Measurements from ENCODE around the gene PCDHGA3. TPM values are rescaled to one million over a fixed set of nuclear protein-coding genes. Genes with fewer than 3 reads are reported as not detected.
"Not testable (repeated sequence)": the region's sequence is repeated elsewhere in the genome, so short reads cannot be mapped to it uniquely, and the experiment has no call there.

PCDHGA3 gene
- total and polyA plus RNA-seq, 2 donors (not counting 3 experiments of a cell fraction or from before 2014, with no cell fraction given) = 0.88 to 1.1 TPM

DNA sequence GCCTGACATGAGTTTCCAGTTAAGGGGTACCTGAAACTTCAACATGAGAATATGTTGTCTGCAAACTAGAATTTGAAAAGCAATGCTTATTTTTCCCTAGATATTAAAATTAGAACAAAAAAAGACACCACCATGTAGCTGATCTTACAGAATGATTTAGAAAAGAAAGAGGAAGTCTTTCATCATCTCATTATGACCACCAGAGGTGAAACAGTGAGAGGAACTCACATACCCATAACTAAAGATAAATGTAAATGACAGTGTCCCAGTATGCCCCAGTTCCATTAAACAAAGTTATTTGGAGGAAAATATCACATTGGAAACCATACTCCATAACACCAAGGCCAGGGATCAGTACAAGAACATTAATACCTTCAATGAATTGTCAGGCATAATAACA is 29.9 kb upstream of the PCDHGA3 start:
- DNase-seq (ENCODE audit: low read depth, low spot score) (no peak), FAIRE-seq (no peak)
- ChIA-PET POLR2A (no interaction called here), CTCF (interaction anchor here (2.0 kb wide), 1 partner anchor 17 kb away, joined by 4 read pairs; the partner anchor contains the start of gene PCDHGA1)
- no TSS peak for BruUV-seq (replicated peaks)
- Histone ChIP-seq H3K79me2 (ENCODE audit: control insufficient read depth, insufficient read depth, low read length) (peaks cover 12% of the 10 kb centered on the region), H3K36me3 (ENCODE audit: control insufficient read depth in 2 of 2, extremely low read depth in 1 of 2, insufficient read depth in 2 of 2, low read length in 2 of 2) (peaks cover 0 to 3% of the 10 kb centered on the region in 2 experiments), H3K27me3 (ENCODE audit: control insufficient read depth in 2 of 2, insufficient read depth in 2 of 2, low read length in 2 of 2) (no peaks in the 10 kb centered on the region), H2AFZ (ENCODE audit: low read depth, low read length) (no peak overlapping the region), H3K4me1 (ENCODE audit: control insufficient read depth, extremely low read depth, insufficient read depth, low read length) (no peaks in the 10 kb centered on the region), H3K4me3 (replicated peaks in 1 of 3; ENCODE audit: insufficient read depth in 1 of 3, low read depth in 1 of 3, low read length in 3 of 3) (no peak overlapping the region), H4K20me1 (replicated peaks; ENCODE audit: control insufficient read depth, extremely low read depth, insufficient read depth, low read length) (peaks cover 3% of the 10 kb centered on the region), H3K4me2 (ENCODE audit: insufficient read depth, low read length) (no peak overlapping the region), H3K9me3 (replicated peaks; ENCODE audit: control insufficient read depth, insufficient read depth, low read length) (peaks cover 3% of the 10 kb centered on the region), H3K9ac (replicated peaks; ENCODE audit: extremely low read depth, insufficient read depth, low read length) (no peak overlapping the region), H3K27ac (ENCODE audit: insufficient read depth, low read depth, low read length) (no peak overlapping the region), H3K9me1 (replicated peaks; ENCODE audit: control insufficient read depth, extremely low read depth, insufficient read depth, low read length) (no peaks in the 10 kb centered on the region)
- TF ChIP-seq, protein P1, sequence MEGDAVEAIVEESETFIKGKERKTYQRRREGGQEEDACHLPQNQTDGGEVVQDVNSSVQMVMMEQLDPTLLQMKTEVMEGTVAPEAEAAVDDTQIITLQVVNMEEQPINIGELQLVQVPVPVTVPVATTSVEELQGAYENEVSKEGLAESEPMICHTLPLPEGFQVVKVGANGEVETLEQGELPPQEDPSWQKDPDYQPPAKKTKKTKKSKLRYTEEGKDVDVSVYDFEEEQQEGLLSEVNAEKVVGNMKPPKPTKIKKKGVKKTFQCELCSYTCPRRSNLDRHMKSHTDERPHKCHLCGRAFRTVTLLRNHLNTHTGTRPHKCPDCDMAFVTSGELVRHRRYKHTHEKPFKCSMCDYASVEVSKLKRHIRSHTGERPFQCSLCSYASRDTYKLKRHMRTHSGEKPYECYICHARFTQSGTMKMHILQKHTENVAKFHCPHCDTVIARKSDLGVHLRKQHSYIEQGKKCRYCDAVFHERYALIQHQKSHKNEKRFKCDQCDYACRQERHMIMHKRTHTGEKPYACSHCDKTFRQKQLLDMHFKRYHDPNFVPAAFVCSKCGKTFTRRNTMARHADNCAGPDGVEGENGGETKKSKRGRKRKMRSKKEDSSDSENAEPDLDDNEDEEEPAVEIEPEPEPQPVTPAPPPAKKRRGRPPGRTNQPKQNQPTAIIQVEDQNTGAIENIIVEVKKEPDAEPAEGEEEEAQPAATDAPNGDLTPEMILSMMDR (IDR thresholded peaks at IDR 0.05; ENCODE audit: extremely low read depth in 1 of 2, insufficient read depth in 1 of 2, low read depth in 1 of 2, low read length in 2 of 2) = no peak
- TF ChIP-seq JUN (IDR thresholded peaks at IDR 0.05; ENCODE audit: borderline replicate concordance, insufficient read depth, insufficient read length, low read depth) (no peak), GATA2 (IDR thresholded peaks at IDR 0.05; ENCODE audit: insufficient read depth, insufficient read length, low read depth, low read length) (no peak), POLR2A (IDR thresholded peaks at IDR 0.05; ENCODE audit: low read depth, low read length) (no peak), MYC (IDR thresholded peaks at IDR 0.05; ENCODE audit: low read depth, low read length) (no peak), POLR2AphosphoS5 (IDR thresholded peaks at IDR 0.05; ENCODE audit: insufficient read depth, low read depth, low read length) (no peak), FOS (IDR thresholded peaks at IDR 0.05; ENCODE audit: borderline replicate concordance, insufficient read depth, low read length) (no peak), EZH2 (IDR thresholded peaks at IDR 0.05; ENCODE audit: borderline replicate concordance, low read depth, low read length, severe bottlenecking) (no peak)
- TF ChIP-seq, protein P2, sequence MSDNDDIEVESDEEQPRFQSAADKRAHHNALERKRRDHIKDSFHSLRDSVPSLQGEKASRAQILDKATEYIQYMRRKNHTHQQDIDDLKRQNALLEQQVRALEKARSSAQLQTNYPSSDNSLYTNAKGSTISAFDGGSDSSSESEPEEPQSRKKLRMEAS (IDR thresholded peaks at IDR 0.05; ENCODE audit: insufficient read depth, insufficient read length) = no peak
- dilution Hi-C loops (cut with MboI; ENCODE audit: extremely low pct_ligation_motif_present, low sequenced_read_pairs) (no loop called here), intact Hi-C loops (cut with micrococcal nuclease) (no loop called here)

DNA sequence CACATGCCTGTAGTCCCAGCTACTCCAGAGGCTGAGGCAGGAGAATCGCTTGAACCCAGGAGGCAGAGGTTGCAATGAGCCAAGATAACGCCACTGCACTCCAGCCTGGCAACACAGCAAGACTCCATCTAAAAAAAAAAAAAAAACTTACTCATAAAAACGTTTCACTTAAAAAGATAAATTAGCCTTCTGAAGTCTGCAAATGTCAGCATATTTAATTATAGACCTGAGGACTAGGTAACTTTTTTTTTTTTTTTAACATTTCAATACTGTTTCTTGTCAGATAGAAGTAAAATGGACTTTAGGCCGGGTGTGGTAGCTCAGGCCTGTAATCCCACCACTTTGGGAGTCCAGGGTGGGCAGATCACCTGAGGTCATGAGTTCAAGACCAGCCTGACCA is 26.7 kb upstream of the PCDHGA3 start:
- H3K4me3 ChIP-seq (replicated peaks in 1 of 3; ENCODE audit: insufficient read depth in 1 of 3, low read depth in 1 of 3, low read length in 3 of 3); H3K9ac ChIP-seq (replicated peaks; ENCODE audit: extremely low read depth, insufficient read depth, low read length); BruUV-seq (replicated peaks); H3K4me1 ChIP-seq (ENCODE audit: control insufficient read depth, extremely low read depth, insufficient read depth, low read length); H4K20me1 ChIP-seq (replicated peaks; ENCODE audit: control insufficient read depth, extremely low read depth, insufficient read depth, low read length); H3K4me2 ChIP-seq (ENCODE audit: insufficient read depth, low read length); POLR2A ChIA-PET; H3K9me1 ChIP-seq (replicated peaks; ENCODE audit: control insufficient read depth, extremely low read depth, insufficient read depth, low read length); DNase-seq (ENCODE audit: low read depth, low spot score); intact Hi-C loops (cut with micrococcal nuclease); FAIRE-seq; H3K27me3 ChIP-seq (ENCODE audit: control insufficient read depth in 2 of 2, insufficient read depth in 2 of 2, low read length in 2 of 2); H2AFZ ChIP-seq (ENCODE audit: low read depth, low read length); H3K27ac ChIP-seq (ENCODE audit: insufficient read depth, low read depth, low read length); dilution Hi-C loops (cut with MboI; ENCODE audit: extremely low pct_ligation_motif_present, low sequenced_read_pairs): not testable (repeated sequence)
- Histone ChIP-seq H3K79me2 (ENCODE audit: control insufficient read depth, insufficient read depth, low read length) (peaks cover 24% of the 10 kb centered on the region), H3K36me3 (ENCODE audit: control insufficient read depth in 2 of 2, extremely low read depth in 1 of 2, insufficient read depth in 2 of 2, low read length in 2 of 2) (peaks cover 0 to 11% of the 10 kb centered on the region in 2 experiments), H3K9me3 (replicated peaks; ENCODE audit: control insufficient read depth, insufficient read depth, low read length) (peaks cover 15% of the 10 kb centered on the region)
- CTCF ChIA-PET = interaction anchor here (1.5 kb wide), 1 partner anchor 13 kb away, joined by 4 read pairs; the partner anchor contains the start of gene PCDHGA1

Measured in endothelial cell of umbilical vein (primary cell).